Measurements from ENCODE around the gene RNF113B. TPM values are rescaled to one million over a fixed set of nuclear protein-coding genes. Genes with fewer than 3 reads are reported as not detected.
A peak's percentile ranks its signal among the peaks of the same experiment; 100 is the strongest.

The RNF113B gene
- total and polyA plus RNA-seq, 2 experiments from 2014 or later: 0.94 TPM; not detected in 1

DNA sequence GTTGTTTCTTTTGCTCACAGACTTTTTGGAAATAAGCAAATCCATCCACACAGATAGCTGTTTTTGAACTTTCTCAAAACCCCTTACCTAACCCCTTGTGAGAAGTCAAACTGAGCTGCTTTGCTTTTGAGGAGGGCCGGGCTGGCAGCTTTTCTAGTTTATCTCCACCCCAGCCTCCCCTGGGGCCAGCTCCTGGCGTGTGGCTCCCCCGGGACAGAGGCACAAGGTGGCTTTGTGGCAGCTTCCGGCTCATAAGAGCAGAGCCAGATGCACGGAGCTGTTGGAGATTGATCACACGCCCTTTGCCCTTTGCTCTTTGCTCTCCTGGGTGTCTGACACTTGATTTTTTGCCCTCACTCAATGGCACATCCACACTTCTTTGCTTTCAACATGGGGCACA, 24.9 kb upstream of the RNF113B start:
- WGBS (ENCODE audit: low lambda C conversion rate, missing lambda C conversion rate): 39% methylated on average over 6 of the region's 6 CpGs
- Histone ChIP-seq H3K9me3 (ENCODE audit: low read depth) (peaks cover 5% of the 10 kb centered on the region), H2AFZ (no peak overlapping the region), H3K27me3 (no peaks in the 10 kb centered on the region), H3K79me2 (peaks cover 87% of the 10 kb centered on the region), H3K4me1 (ENCODE audit: insufficient read depth) (peaks cover 20% of the 10 kb centered on the region), H3K27ac (peak overlapping the region; percentile 1), H3K4me2 (peak overlapping the region; percentile 38), H3K9me2 (replicated peaks; ENCODE audit: insufficient read depth) (no peaks in the 10 kb centered on the region), H4K20me1 (ENCODE audit: insufficient read depth, poor library complexity, severe bottlenecking) (peaks cover 3% of the 10 kb centered on the region), H3K4me3 (no peak overlapping the region), H3K36me3 (replicated peaks; ENCODE audit: insufficient read depth, low read depth) (no peaks in the 10 kb centered on the region)
- DNase-seq (ENCODE audit: low spot score): no peak
- TF ChIP-seq EZH2 (IDR thresholded peaks at IDR 0.05; ENCODE audit: borderline replicate concordance) (no peak), EZH2phosphoT487 (IDR thresholded peaks at IDR 0.05; ENCODE audit: low read depth, severe bottlenecking, unreplicated experiment) (no peak)
- TF ChIP-seq, protein P1, sequence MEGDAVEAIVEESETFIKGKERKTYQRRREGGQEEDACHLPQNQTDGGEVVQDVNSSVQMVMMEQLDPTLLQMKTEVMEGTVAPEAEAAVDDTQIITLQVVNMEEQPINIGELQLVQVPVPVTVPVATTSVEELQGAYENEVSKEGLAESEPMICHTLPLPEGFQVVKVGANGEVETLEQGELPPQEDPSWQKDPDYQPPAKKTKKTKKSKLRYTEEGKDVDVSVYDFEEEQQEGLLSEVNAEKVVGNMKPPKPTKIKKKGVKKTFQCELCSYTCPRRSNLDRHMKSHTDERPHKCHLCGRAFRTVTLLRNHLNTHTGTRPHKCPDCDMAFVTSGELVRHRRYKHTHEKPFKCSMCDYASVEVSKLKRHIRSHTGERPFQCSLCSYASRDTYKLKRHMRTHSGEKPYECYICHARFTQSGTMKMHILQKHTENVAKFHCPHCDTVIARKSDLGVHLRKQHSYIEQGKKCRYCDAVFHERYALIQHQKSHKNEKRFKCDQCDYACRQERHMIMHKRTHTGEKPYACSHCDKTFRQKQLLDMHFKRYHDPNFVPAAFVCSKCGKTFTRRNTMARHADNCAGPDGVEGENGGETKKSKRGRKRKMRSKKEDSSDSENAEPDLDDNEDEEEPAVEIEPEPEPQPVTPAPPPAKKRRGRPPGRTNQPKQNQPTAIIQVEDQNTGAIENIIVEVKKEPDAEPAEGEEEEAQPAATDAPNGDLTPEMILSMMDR (IDR thresholded peaks at IDR 0.05; ENCODE audit: poor library complexity): no peak

DNA sequence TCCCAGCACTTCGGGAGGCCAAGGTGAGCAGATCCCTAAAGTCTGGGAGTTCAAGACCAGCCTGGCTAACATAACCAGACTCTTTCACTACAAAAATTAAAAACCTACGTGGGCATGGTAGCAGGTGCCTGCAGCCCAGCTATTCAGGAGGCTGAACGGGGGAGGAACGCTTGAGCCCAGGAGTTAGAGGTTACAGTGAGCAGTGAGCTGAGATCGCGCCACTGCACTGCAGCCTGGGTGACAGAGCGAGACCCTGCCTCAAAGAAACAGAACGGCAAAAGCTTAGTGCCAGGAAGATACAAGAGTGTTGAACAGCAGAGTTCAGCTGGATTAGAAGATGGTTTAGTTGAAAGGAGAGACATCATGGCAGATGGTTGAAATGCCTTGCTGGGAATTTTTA, 24.1 kb upstream of the RNF113B start:
- Histone ChIP-seq H3K4me3 (no peak overlapping the region), H3K4me2 (no peak overlapping the region), H3K4me1 (ENCODE audit: insufficient read depth) (peaks cover 20% of the 10 kb centered on the region), H3K9me3 (ENCODE audit: low read depth) (peaks cover 5% of the 10 kb centered on the region), H3K27ac (no peak overlapping the region), H3K79me2 (peaks cover 92% of the 10 kb centered on the region), H3K36me3 (replicated peaks; ENCODE audit: insufficient read depth, low read depth) (no peaks in the 10 kb centered on the region), H3K27me3 (no peaks in the 10 kb centered on the region), H3K9me2 (replicated peaks; ENCODE audit: insufficient read depth) (no peaks in the 10 kb centered on the region), H2AFZ (no peak overlapping the region), H4K20me1 (ENCODE audit: insufficient read depth, poor library complexity, severe bottlenecking) (peaks cover 3% of the 10 kb centered on the region)
- 71% methylated on average over 8 of the region's 8 CpGs for WGBS (ENCODE audit: low lambda C conversion rate, missing lambda C conversion rate)
- TF ChIP-seq, protein P1 (IDR thresholded peaks at IDR 0.05; ENCODE audit: poor library complexity): no peak
- no peak for TF ChIP-seq EZH2phosphoT487 (IDR thresholded peaks at IDR 0.05; ENCODE audit: low read depth, severe bottlenecking, unreplicated experiment)
- TF ChIP-seq EZH2 (IDR thresholded peaks at IDR 0.05; ENCODE audit: borderline replicate concordance): no peak
- no peak for DNase-seq (ENCODE audit: low spot score)

DNA sequence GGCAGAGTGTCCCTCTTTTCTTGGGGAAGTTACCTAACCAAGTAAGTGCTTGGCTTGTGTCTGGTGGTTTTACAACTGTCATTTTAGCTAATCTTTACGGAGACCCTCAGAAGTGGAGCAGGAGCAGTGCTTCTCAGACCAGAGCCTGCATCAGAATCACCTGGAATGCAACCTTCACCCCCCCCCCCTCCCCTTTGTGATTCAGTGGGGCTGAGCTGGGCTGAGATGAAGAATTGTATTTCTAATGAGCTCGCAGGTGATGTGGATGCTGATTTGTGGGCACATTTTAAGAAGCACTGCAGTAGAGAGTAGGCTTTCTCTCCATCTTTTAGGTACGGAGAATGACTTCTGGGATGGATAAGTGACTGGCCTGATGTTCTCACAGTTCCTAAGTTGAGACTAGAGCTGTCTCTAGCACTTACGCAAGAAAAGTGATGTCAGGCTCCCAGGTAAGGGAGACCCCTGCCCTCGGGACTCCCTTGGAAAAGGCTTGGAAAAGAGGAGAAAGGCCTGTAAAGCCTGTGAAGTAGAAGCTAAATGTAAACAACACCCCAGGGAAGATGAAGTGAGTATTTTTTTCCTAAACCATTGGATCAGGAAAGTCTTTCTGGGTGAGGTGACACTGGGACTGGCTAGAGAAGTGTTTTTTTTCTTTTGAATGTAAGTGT, 23.3 kb upstream of the RNF113B start:
- no peak overlapping the region for H3K4me3 ChIP-seq
- H3K9me3 ChIP-seq (ENCODE audit: low read depth): peaks cover 5% of the 10 kb centered on the region
- WGBS (ENCODE audit: low lambda C conversion rate, missing lambda C conversion rate): 55% methylated on average over 5 of the region's 5 CpGs
- H3K9me2 ChIP-seq (replicated peaks; ENCODE audit: insufficient read depth): no peaks in the 10 kb centered on the region
- H4K20me1 ChIP-seq (ENCODE audit: insufficient read depth, poor library complexity, severe bottlenecking): peaks cover 6% of the 10 kb centered on the region
- no peaks in the 10 kb centered on the region for H3K27me3 ChIP-seq
- DNase-seq (ENCODE audit: low spot score): no peak
- H2AFZ ChIP-seq: no peak overlapping the region
- no peak overlapping the region for H3K4me2 ChIP-seq
- H3K27ac ChIP-seq: no peak overlapping the region
- no peak for TF ChIP-seq EZH2phosphoT487 (IDR thresholded peaks at IDR 0.05; ENCODE audit: low read depth, severe bottlenecking, unreplicated experiment)
- TF ChIP-seq, protein P1 (IDR thresholded peaks at IDR 0.05; ENCODE audit: poor library complexity): no peak
- TF ChIP-seq EZH2 (IDR thresholded peaks at IDR 0.05; ENCODE audit: borderline replicate concordance): no peak
- no peaks in the 10 kb centered on the region for H3K36me3 ChIP-seq (replicated peaks; ENCODE audit: insufficient read depth, low read depth)
- H3K79me2 ChIP-seq: peaks cover 92% of the 10 kb centered on the region
- peaks cover 20% of the 10 kb centered on the region for H3K4me1 ChIP-seq (ENCODE audit: insufficient read depth)
